ENCODE data around the gene EPB41L4A.

DNA sequence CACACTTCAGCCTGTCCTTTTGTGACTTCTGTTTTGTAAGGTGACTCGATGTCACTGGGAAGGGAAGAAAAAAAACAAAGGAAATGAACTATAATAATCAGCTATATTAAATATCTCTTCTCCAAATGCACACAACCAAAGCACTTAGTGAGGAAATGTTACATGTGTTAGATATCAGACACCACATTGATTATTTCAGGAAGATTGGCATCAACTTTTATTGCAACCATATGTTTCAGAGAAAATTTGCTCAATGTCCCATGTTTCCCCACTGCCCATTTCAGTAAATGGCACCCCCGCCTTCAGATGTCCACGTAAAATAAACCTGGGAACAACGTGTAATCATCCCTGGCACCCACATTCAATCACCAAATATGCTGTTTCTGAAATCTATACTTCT, 151.8 kb downstream of the EPB41L4A start:
- TF ChIP-seq NFIC (IDR thresholded peaks at IDR 0.05) = no peak
- no peak for TF ChIP-seq TCF12 (IDR thresholded peaks at IDR 0.05; ENCODE audit: low read depth)
- no peak for TF ChIP-seq TAF1 (IDR thresholded peaks at IDR 0.05; ENCODE audit: low read depth)
- TF ChIP-seq RAD21 (IDR thresholded peaks at IDR 0.05; ENCODE audit: low read depth) = no peak
- no peak for TF ChIP-seq EP300 (IDR thresholded peaks at IDR 0.05; ENCODE audit: borderline replicate concordance)
- no peak for TF ChIP-seq YY1 (IDR thresholded peaks at IDR 0.05; ENCODE audit: low read depth)
- TF ChIP-seq CEBPB (IDR thresholded peaks at IDR 0.05) = no peak
- TF ChIP-seq, protein P1, sequence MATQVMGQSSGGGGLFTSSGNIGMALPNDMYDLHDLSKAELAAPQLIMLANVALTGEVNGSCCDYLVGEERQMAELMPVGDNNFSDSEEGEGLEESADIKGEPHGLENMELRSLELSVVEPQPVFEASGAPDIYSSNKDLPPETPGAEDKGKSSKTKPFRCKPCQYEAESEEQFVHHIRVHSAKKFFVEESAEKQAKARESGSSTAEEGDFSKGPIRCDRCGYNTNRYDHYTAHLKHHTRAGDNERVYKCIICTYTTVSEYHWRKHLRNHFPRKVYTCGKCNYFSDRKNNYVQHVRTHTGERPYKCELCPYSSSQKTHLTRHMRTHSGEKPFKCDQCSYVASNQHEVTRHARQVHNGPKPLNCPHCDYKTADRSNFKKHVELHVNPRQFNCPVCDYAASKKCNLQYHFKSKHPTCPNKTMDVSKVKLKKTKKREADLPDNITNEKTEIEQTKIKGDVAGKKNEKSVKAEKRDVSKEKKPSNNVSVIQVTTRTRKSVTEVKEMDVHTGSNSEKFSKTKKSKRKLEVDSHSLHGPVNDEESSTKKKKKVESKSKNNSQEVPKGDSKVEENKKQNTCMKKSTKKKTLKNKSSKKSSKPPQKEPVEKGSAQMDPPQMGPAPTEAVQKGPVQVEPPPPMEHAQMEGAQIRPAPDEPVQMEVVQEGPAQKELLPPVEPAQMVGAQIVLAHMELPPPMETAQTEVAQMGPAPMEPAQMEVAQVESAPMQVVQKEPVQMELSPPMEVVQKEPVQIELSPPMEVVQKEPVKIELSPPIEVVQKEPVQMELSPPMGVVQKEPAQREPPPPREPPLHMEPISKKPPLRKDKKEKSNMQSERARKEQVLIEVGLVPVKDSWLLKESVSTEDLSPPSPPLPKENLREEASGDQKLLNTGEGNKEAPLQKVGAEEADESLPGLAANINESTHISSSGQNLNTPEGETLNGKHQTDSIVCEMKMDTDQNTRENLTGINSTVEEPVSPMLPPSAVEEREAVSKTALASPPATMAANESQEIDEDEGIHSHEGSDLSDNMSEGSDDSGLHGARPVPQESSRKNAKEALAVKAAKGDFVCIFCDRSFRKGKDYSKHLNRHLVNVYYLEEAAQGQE (IDR thresholded peaks at IDR 0.05; ENCODE audit: low read depth) = no peak

All from Ishikawa (cell line).